ENCODE results near the gene RREB1.

DNA sequence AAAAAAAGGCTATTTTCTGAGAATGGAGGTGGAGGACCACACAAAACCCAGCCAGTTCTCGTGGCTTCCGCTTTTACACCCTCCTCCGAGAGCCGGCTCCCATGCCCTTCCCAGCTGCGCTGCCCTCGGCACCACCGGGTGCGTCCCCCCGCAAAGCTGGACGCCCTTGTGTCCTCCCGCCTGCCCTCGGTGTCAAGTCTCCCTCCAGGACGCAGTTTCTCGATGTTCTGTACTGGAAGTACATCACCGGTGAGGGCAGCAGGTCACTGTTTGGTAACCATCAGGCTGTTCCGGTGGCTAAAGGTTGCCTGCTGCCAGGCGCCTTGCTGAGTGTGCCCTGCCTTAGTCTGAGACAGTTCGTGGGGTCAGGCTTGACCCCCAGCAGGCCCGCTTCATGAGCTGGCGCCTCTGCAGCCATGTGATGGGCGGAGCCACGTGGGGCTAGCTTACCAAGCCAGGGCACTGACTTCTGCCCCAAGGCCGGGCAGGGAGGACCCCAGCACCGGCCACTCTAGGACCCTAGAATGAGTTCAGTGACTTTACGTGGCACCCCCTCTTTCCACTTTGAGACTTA is 34.6 kb downstream of the RREB1 start:
- TF ChIP-seq LEF1 (IDR thresholded peaks at IDR 0.05; ENCODE audit: borderline replicate concordance) (no peak), FOXK2 (IDR thresholded peaks at IDR 0.05) (no peak), CTBP1 (IDR thresholded peaks at IDR 0.05; ENCODE audit: borderline replicate concordance) (no peak), TARDBP (IDR thresholded peaks at IDR 0.05) (no peak), SP1 (IDR thresholded peaks at IDR 0.05) (no peak), SUZ12 (IDR thresholded peaks at IDR 0.05) (no peak), ZNF384 (IDR thresholded peaks at IDR 0.05) (no peak), L3MBTL2 (conservative IDR thresholded peaks at IDR 0.05) (no peak), FOXA1 (IDR thresholded peaks at IDR 0.05) (no peak), BHLHE40 (IDR thresholded peaks at IDR 0.05; ENCODE audit: borderline replicate concordance) (no peak), ELF4 (IDR thresholded peaks at IDR 0.05) (no peak)
- TF ChIP-seq, protein P1, sequence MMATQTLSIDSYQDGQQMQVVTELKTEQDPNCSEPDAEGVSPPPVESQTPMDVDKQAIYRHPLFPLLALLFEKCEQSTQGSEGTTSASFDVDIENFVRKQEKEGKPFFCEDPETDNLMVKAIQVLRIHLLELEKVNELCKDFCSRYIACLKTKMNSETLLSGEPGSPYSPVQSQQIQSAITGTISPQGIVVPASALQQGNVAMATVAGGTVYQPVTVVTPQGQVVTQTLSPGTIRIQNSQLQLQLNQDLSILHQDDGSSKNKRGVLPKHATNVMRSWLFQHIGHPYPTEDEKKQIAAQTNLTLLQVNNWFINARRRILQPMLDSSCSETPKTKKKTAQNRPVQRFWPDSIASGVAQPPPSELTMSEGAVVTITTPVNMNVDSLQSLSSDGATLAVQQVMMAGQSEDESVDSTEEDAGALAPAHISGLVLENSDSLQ (IDR thresholded peaks at IDR 0.05), result no peak
